RWPE1 (cell line): ENCODE data around the gene LARGE1.

Experiments used
- CTCF ChIA-PET: fragments of 350-600 bp; sonication (Branson Sonifier 250); formaldehyde crosslinking; extraction: SDS; loops from one replicate; lab custom pipeline; 2021; lab: Yijun Ruan, JAX
- POLR2A ChIA-PET: fragments of 400-600 bp; formaldehyde crosslinking; extraction: SDS; loops from one replicate; lab custom pipeline; 2020; ENCODE audit warnings: antibody characterized with exemption; ENCODE audit not compliant: low non-redundant PET; lab: Yijun Ruan, JAX
- DNase-seq: peaks from one replicate; pipeline ENCODE4 v3.0.0; 2012; ENCODE audit warnings: low spot score
- H3K27ac ChIP-seq: fragments of 450-650 bp; 2 replicates; pipeline ENCODE4 v1.5.1; 2017
- CTCF ChIP-seq: fragments of 450-650 bp; conservative IDR thresholded peaks from 2 replicates; pipeline ENCODE4 v1.5.1; 2017; ENCODE audit warnings: low read depth, mild to moderate bottlenecking

The LARGE1 gene

GRCh38 chr22:33565580-33565995, 354.7 kb downstream of the LARGE1 start:
- TF ChIP-seq CTCF: no peak
- no peak overlapping the region for H3K27ac ChIP-seq
- no peak for DNase-seq
- CTCF ChIA-PET: no interaction called here
- POLR2A ChIA-PET: no interaction called here

GRCh38 chr22:33564683-33565082, 355.6 kb downstream of the LARGE1 start:
- no peak for TF ChIP-seq CTCF
- ChIA-PET CTCF (no interaction called here), POLR2A (no interaction called here)
- H3K27ac ChIP-seq: no peak overlapping the region
- DNase-seq: no peak

- POLR2A ChIA-PET: no interaction called here
- CTCF ChIA-PET: no interaction called here
Measured at GRCh38 chr22:33563220-33563964, 356.9 kb downstream of the LARGE1 start.

GRCh38 chr22:33562501-33562900, 357.8 kb downstream of the LARGE1 start:
- no peak overlapping the region for H3K27ac ChIP-seq
- DNase-seq: no peak
- ChIA-PET POLR2A (no interaction called here), CTCF (no interaction called here)
- no peak for TF ChIP-seq CTCF

More at GRCh38 chr22:33563220-33563964, 356.9 kb downstream of the LARGE1 start:
- TF ChIP-seq CTCF: no peak
- DNase-seq: no peak
- H3K27ac ChIP-seq: no peak overlapping the region

- DNase-seq: no peak
- H3K27ac ChIP-seq: no peak overlapping the region
- CTCF ChIA-PET: interaction anchor here (0.6 kb wide), 1 partner anchor 1683 kb away, joined by 4 read pairs; no protein-coding TSS in a partner anchor
- TF ChIP-seq CTCF: no peak
- POLR2A ChIA-PET: no interaction called here
Measured at GRCh38 chr22:33561149-33561807, 359.0 kb downstream of the LARGE1 start.

- TF ChIP-seq CTCF: no peak
- POLR2A ChIA-PET: no interaction called here
- H3K27ac ChIP-seq: no peak overlapping the region
- CTCF ChIA-PET: no interaction called here
- no peak for DNase-seq
Measured at GRCh38 chr22:33557836-33558235, 362.4 kb downstream of the LARGE1 start.
